Caki2 (cell line): Measurements from ENCODE around the gene ZG16. TPM values are rescaled to one million over a fixed set of nuclear protein-coding genes. Genes with fewer than 3 reads are reported as not detected.

ENCODE experiments used
- DNase-seq: peaks from one replicate; pipeline ENCODE4 v3.0.0-alpha.2; 2015; ENCODE audit warnings: low read depth
- in situ Hi-C: cut with HindIII; loops from 2 replicates; pipeline ENCODE4 v1.10.0; 2016; ENCODE audit warnings: low sequenced_read_pairs, low pct_unique_long_range_greater_than_20kb, mixed read lengths
- total RNA-seq: library from RNA; depleted of rRNA; stranded (reverse); fragments of >200 nt; shearing (Covaris generic); gene quantifications from 2 replicates; pipeline ENCODE4 v1.2.3, GENCODE V29; 2014; ENCODE audit warnings: low replicate concordance

The ZG16 gene
- total RNA-seq, 1 experiment from 2014 or later = not detected

DNA sequence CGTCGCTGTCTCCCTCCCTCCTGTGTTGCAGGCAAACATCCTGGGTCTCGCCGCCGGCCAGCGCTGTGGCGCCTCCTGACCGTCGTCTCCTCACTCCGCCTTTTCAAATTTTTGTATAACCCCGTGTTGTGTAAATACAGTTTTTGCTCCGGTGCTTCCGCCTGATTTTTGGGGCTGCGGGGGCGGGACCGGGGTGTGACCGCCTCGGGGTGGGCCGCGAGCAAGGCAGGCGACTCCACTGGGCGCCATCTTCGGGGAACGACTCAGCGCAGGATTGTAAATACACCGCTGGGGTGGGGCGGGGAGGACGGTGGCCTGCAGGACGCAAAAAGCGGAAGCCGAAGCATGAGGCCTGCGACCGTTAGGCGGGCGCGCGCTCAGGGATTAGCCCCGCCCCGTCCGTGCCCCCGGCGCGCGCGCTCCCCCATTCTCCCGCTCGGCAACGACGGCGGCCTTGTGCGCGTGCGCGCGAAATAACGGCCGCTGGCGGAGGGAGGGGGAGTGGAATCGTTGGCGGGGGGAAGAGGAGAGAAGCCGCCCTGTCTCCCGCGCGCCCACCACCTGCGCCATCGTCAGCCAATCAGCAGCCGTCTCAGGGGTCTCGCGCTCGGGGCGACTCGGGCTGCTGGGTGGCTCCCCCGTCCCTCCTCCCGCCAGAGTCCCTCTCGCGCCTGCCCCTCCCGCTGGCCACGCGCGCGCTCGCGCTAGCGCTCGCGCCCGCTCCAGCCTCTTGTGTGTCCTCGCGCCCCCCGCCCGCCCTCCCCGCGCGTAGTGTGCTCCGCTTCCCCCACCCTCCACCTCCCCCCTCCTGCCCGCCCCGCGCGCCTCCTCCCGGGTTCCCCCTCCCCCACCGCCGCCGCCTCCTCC, 27.4 kb downstream of the ZG16 start:
- in situ Hi-C loops = no loop called here
- DNase-seq = peak; percentile 99

- no peak for DNase-seq
- in situ Hi-C loops = no loop called here
These were observed 28.1 kb downstream of the ZG16 start, which contains the start of gene MAZ for GRCh38 chr16:29806099-29806579. Gene MAZ, plus strand, starts transcription at chr16:29806529. Its CDS starts 173 bp downstream, at chr16:29806702.

GRCh38 chr16:29806641-29807425, 28.8 kb downstream of the ZG16 start:
- in situ Hi-C loops = no loop called here
- peak; percentile 81 for DNase-seq

- in situ Hi-C loops = no loop called here
- DNase-seq = peak; percentile 98
These were observed 29.6 kb downstream of the ZG16 start for GRCh38 chr16:29807426-29808218.

GRCh38 chr16:29808219-29808900, 30.3 kb downstream of the ZG16 start:
- in situ Hi-C loops = no loop called here
- DNase-seq = no peak

- no peak for DNase-seq
- in situ Hi-C loops = no loop called here
These were observed 31.1 kb downstream of the ZG16 start for GRCh38 chr16:29809031-29809747.

DNA sequence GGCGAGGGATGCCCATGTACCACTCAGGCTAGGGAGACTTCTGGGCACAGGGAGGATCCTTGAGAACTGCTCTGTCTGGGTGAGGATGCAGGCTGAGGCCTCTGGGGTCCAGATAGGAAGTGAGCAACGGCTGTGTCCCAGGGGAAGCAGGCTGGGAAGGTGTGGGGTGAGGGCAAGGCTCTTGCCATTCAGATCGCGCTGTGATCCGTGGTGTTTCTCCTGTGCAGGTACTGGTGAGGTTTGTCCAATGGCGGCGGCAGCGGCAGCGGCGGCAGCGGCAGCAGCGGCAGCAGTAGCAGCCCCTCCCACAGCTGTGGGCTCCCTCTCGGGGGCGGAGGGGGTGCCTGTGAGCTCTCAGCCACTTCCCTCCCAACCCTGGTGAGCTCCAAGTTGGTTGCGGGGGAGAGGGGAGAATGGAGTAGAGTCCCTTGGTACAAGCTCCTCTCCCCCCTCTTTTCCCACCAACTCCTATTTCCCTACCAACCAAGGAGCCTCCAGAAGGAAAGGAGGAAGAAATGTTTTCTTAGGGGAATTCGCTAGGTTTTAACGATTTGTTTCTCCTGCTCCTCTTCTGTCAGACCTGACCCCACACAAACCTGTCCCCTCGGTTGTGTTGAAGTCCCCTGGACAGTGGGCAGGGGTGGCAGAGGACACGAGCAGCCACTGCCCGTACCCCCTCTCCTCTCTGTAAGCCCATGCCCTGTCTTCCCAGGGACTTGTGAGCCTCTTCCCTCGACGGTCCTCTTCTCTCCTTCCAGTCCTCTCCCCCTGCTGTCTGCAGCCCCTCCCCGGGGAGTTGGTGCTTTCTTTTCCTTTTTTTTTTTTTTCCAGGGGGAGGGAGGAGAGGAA, 32.0 kb downstream of the ZG16 start:
- no peak for DNase-seq

DNA sequence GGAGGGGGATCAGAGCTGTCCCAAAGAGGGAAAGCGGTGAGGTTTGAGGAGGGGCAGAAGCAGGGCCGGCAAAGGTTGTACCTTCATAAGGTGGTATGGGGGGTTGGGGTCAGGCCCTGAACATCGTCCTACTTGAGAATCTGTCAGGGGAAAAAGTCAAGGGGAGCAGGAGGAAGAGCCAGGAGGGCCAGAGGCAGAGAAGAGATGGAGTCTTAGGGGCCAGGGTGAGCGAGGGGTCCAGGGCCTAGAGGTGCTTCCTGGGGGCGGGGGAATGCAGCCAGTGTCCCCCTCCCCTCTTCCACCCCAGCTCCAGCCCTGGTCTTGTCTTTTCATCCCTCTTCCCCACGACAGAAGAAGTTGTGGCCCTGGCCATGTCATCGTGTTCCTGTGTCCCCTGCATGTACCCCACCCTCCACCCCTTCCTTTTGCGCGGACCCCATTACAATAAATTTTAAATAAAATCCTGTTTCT, 32.7 kb downstream of the ZG16 start:
- no peak for DNase-seq
- in situ Hi-C loops = no loop called here

More for the DNA sequence above, 32.0 kb downstream of the ZG16 start:
- in situ Hi-C loops = no loop called here

DNA sequence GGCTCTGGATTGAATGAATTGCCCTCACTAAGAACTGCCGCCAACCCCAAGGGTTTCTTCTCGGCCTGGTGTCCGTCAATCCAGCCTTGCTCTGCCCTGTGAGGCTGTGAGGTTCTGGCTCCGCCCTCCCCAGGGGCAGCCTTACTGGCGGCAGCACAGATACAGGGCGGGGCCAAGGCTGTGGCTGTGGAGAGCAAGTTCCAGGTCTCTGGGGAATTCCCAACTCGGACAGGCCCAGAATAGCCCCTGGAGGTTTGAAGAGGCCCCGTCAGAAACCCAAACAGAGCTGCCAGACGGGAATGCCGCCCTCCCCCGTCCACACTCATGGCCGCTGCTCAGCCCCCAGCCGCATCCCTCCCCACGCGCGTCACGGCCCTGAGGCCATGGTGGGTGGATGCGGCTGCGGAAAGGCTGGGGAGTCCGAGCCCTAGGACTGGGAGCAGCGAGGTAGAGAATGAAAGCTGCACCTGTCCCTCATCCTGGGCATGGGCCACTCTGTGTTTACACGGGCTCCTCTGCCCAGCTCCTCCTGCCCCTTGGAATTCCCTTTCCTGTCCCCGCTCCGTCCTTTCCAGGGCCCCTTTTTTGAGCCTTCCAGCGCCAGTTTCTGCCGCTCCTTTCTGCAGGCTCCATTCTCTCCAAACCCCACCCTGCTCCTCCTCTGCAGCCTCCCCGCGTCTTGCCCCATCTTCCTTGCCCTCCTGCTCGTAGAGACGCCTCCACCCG, 33.3 kb downstream of the ZG16 start:
- peak; percentile 96 for DNase-seq
- in situ Hi-C loops = no loop called here

DNA sequence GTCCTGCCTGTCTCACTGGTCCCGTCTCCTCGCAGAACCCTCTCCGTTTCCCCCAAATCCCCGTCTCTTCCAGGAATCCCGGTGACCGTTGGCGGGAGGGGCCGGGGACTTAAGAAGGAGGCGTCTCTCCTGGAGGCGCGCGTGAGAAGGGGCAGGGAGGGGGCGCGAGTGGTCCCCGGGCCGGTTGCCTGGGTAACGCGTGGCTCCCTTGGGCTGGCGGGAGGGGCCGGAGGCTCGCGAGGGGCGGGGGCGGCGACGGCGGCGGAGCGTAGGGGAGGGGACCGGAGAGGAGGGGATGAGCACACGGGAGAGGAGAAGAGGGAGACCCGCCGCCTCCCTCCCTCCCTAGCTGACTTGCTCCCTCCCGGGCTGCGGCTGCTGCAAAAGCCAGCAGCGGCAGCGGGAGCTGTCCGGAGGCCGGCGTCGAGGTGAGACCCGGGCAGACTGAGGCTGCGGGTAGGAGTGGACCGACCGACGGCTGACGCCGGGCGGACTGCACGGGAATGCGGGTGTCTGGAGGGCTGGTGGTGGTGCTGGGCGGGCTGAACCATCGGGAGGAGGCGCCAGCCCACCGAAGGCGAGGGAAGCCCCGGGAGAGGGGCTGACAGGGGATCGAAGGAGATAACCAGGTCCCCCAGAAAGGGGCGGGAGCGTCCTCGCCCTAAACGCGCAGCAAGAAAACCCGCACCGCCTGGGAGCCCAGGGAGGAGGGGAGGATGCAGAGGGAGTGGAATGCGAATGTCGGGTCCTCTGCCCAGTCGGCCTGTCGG, 34.0 kb downstream of the ZG16 start, which contains the start of gene PRRT2:
TSS of gene PRRT2 (plus strand) at position 298 of the 770 bp plus-strand sequence. CDS start 862 bp downstream, outside the sequence.
- DNase-seq = no peak
- in situ Hi-C loops = no loop called here

DNA sequence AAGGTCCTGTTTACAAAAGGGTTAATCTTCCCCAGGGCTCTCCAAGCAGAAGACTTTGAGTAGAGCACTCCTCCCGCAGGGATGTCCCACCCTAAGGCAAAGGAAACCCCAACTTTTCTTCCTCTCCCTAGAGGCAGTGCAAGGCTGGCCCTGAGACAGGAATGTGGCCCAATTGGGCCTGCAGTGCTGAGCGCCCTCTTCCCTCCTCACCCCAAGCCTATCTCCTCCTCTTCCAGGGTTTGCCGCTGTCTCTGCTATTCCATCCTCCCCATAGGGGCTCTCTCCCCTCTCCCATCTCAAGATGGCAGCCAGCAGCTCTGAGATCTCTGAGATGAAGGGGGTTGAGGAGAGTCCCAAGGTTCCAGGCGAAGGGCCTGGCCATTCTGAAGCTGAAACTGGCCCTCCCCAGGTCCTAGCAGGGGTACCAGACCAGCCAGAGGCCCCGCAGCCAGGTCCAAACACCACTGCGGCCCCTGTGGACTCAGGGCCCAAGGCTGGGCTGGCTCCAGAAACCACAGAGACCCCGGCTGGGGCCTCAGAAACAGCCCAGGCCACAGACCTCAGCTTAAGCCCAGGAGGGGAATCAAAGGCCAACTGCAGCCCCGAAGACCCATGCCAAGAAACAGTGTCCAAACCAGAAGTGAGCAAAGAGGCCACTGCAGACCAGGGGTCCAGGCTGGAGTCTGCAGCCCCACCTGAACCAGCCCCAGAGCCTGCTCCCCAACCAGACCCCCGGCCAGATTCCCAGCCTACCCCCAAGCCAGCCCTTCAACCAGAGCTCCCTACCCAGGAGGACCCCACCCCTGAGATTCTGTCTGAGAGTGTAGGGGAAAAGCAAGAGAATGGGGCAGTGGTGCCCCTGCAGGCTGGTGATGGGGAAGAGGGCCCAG, 34.9 kb downstream of the ZG16 start:
- in situ Hi-C loops = no loop called here

GRCh38 chr16:29813644-29814562, 35.8 kb downstream of the ZG16 start:
- in situ Hi-C loops = no loop called here

More for the DNA sequence above, 34.9 kb downstream of the ZG16 start:
- DNase-seq = no peak

DNA sequence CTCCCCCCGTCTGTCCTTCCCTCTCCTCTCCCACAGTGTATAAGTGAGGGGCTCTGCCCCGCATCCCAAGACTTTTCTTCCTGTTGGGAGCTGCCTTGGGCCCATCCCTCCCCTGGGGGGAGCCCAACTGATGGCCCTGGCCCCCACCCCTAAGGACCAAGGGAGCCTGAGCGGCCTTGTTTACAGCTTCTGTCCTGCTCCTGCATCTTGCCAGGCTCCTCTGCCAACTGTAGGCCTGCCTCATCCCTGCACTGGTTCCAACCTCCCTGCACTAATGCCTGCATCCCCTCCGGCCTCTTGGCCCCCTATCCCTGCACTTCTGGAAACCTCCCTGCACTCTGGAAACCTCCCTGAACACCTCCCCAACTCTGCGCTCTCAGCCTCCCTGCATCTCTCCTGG, 36.5 kb downstream of the ZG16 start:
- DNase-seq = no peak
- in situ Hi-C loops = no loop called here

More at GRCh38 chr16:29813644-29814562, 35.8 kb downstream of the ZG16 start:
- DNase-seq = no peak
